Stimulated activated CD8-positive, alpha-beta memory T cell treated with anti-CD3 and anti-CD28 coated beads, Interleukin-4, amount 100 ng/mL, for 4 hours (primary cell): Measurements from ENCODE around the gene NEURL1B.
"Not testable (repeated sequence)": the region's sequence is repeated elsewhere in the genome, so short reads cannot be mapped to it uniquely, and the experiment has no call there.

Source experiments
- DNase-seq, 2 donors: peaks; one replicate each; pipeline ENCODE4 v3.0.0-alpha.2; 2020; ENCODE audit warnings: low read depth in 2 of 2, low spot score in 1 of 2

The NEURL1B gene

GRCh38 chr5:172656496-172656895, 15.4 kb downstream of the NEURL1B start:
- not testable (repeated sequence) for DNase-seq

- not testable (repeated sequence) for DNase-seq
Measured at GRCh38 chr5:172657524-172658233, 16.6 kb downstream of the NEURL1B start.

GRCh38 chr5:172658391-172658790, 17.3 kb downstream of the NEURL1B start:
- no peak for DNase-seq

GRCh38 chr5:172658961-172659501, 18.0 kb downstream of the NEURL1B start:
- no peak for DNase-seq

GRCh38 chr5:172659570-172659908, 18.5 kb downstream of the NEURL1B start:
- no peak for DNase-seq

GRCh38 chr5:172659909-172660628, 19.0 kb downstream of the NEURL1B start:
- no peak for DNase-seq

DNA sequence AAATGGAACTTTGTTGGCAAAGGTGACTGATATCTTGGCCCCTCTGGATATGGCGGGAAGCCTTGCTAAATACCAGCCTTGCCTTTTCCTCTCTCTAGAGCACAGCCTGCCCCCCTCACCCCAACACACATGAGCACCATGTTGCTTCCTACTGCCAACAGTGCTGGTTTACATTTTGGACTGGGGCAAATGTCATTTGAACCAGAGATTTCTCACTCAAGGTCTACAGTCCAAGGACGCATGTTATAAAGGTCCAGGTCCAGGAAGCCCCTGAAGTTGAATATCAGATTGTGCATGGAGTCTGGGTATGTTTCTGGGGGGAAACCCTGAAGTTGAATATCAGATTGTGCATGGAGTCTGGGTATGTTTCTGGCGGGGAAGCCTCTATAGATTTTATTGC, 19.9 kb downstream of the NEURL1B start:
- DNase-seq, result no peak

GRCh38 chr5:172661526-172661925, 20.5 kb downstream of the NEURL1B start:
- DNase-seq, result no peak

DNA sequence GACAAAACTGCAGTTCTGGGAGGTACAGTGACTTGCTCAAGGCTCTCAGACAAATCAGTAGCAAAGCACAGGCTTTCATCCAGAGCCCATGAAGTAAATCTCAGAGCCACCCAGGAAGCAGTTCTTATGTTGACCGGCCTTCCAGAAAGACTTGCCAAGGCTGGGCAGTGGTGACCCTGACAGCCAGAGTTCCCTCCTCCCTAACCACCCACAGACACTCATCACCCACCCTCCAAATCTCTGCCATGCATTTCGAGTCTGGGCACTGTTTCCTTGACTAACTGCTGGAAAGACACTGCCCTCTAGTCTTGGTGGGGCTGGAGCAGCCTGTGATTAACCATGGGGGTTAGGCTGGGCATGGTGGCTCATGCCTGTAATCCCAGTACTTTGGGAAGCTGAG, 21.5 kb downstream of the NEURL1B start:
- no peak for DNase-seq

DNA sequence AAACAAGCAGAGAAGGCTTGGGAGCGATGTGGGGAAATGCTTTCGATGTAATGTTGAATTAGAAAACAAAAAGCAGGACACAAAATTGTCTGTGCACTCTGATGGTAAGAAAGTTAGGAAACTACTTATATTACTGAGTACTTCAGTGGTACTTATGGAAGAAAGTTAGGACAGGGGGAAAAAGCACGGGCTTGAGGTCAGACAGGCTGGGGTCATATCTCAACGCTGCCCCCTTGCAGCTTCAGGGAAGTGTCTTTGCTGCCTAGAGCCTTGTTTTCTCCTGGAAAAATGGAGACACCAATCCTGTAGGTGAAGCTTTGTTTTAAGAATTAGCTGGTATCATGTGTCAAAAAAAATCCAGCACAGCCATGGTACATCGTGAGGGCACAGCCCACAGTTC, 23.0 kb downstream of the NEURL1B start:
- no peak for DNase-seq

GRCh38 chr5:172664681-172665541, 23.8 kb downstream of the NEURL1B start:
- no peak for DNase-seq

GRCh38 chr5:172666251-172666650, 25.2 kb downstream of the NEURL1B start:
- no peak for DNase-seq

DNA sequence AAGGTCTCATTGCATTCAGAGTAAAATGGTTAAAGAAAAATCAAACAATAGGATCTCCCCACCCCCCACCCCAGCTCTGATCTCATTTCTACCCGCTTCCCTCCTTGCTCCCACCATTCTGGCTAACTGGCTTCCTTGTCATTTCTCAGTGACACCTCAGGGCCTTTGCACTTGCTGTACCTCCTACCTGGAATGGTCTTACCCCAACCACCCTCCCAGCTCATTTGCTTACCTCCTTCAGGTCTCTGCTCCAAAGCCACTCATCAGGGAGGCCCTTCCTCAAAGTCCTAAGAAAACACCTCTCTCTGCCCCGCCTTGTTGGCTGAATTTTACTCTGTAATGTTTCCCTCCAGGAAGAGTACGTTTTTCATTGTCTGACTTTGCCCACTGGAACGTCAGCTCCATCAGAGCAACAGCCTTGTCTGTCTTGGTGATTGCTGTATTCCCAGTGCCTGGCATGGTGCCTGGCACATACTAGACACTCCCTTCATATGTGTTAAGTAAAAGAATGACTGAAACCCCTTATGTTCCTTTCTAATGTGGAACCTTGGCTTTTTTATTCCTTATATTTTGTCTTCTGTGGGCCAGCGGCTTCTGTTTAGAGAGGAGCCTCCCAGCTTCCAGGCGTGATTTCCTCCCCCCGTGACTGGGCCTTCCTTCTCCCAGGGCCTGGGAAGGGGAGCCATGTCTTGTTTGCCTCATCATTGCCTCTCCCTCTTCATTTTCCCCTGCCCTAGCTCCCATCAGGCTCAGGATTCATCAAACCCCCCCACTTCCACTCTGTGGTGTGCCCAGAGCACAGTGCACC, 26.9 kb downstream of the NEURL1B start:
- DNase-seq, result no peak

DNA sequence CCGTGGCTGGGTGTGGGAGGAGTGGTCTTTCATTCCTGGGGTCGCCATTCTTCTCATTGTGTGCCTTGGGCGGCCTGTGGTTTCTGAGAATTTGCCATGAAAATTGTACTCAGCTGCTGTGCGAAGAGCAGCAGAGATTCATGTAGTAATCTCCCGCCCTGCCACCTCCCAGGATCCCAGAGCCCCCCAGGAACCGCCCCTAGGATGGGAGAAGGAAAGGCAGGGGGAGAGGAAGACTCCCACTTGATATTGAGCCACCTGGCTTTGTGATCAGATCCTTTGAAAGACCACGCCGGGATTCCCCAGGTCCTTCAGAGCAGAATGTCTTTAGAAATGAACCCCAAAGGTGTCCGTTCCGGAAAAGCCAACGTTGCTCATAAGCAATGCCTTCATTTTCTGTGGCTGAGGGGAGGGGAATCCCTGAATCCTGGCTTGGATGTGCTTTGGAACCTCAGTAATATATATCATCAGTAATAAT, 27.6 kb downstream of the NEURL1B start:
- DNase-seq, result no peak

DNA sequence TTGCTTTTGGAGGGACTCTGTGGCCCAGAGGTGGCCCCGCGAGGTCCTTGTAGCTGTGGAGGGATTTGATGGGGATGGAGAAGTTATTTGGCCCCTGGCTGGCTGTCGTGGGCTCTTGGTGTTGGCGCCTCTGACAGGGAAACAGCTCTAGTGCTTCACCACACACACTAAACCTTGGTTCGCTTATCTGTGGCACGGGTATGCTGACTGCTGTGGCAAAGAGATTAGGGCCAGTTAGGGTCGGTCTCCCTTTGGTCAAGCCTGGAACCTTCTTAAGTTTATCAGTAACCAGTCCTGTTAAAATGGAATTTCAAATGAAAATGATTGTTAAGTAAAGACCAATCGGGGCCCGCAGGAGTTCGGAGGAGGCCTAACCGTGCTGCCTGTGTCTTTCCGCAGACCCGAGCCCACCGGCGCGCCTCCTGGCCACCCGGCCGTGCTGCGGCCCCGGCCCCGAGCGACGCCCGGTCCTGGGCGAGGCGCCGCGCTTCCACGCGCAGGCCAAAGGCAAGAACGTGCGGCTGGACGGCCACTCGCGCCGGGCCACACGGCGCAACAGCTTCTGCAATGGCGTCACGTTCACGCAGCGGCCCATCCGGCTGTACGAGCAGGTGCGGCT, 28.4 kb downstream of the NEURL1B start:
- DNase-seq, result no peak

DNA sequence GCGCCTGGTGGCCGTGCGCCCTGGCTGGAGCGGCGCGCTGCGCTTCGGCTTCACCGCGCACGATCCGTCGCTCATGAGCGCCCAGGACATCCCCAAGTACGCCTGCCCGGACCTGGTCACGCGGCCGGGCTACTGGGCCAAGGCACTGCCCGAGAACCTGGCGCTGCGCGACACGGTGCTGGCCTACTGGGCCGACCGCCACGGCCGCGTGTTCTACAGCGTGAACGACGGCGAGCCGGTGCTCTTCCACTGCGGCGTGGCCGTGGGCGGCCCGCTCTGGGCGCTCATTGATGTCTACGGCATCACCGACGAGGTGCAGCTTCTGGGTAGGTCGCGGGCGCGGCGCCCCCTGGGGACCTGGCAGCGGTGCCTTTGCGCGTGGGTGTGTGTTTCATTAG, 28.9 kb downstream of the NEURL1B start:
- DNase-seq, result no peak

GRCh38 chr5:172670444-172670843, 29.4 kb downstream of the NEURL1B start:
- DNase-seq, result no peak

DNA sequence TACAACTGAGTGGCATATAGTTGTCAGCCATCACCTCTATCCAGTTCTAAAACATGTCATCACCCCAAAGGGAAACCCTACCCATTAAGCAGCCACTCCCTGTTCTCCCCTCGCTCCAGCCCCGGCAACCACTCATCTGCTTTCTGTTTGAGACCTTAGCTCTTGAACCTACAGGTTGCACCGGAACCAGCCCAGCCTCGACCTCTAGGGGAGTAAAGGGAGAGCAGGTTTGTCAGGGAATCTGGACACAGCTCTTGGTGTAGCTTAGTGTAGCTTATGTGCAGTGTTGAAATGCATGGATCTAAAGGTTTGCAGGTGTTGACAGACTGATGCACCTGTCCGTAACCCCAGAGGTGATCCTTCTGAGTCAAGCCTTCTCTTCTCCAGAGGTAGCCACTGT, 30.0 kb downstream of the NEURL1B start:
- DNase-seq, result no peak

DNA sequence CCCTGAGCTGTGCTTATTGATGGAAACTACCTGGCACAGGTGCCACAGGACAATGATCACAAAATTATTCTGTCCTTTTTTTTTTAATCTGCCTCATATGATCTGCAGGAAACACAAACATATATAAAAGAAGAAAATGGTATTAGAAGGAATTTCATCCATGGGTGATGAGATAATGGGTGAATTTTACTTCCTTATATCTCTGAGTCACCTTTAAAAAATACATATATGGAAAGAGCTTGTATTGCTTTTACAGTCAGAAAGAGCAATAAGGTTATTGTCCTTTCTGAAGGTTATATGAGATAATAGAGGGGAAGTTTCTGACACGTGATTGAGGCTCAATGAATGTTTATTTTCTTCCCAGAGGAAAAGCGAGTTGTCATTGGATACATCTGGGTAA, 31.6 kb downstream of the NEURL1B start:
- no peak for DNase-seq

DNA sequence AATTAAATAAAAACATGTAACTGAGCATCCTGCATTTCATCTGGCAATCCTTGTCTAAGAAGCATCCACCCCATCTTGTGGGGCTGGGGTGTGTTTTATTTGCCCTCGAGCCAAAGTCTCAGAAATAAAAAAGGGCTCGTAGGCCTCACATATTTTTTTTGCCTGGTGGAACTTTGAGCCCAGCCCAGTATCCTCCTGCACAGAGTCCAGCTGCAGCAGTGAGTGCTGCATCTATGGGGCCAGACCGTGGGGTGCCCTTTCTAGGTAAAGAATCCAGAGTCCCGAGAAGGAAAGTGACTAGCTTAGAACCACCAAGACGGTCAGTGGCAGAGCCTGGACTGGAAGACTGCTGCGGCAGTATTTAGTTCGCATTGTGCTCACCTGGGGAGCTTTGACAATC, 33.1 kb downstream of the NEURL1B start:
- DNase-seq, result no peak
